Adrenal gland (tissue), 19 donors: ENCODE measurements around the gene SLC1A6. TPM values are rescaled to one million over a fixed set of nuclear protein-coding genes. Genes with fewer than 3 reads are reported as not detected.
A peak's percentile ranks its signal among the peaks of the same experiment; 100 is the strongest.

Experiments used
- DNase-seq, 7 donors: peaks; one replicate each; pipeline ENCODE4 v3.0.0-alpha.2; 2019 to 2020
- H3K27ac ChIP-seq, 5 donors: fragments of 200-600 bp; sonication (generic) in 4 of 5; 1 replicate in 3 of 5; 2 replicates in 2 of 5; pipeline versions ENCODE4 v1.5.1 to v1.8.0; 2016 to 2020; ENCODE audit warnings: mild to moderate bottlenecking in 1 of 5
- H3K27me3 ChIP-seq: fragments of 200-600 bp; 2 replicates; pipeline ENCODE4 v1.8.0; 2021
- H3K36me3 ChIP-seq, 2 donors: fragments of 200-600 bp; replicated peaks in 1 of 2; 1 replicate in 1 of 2; 2 replicates in 1 of 2; pipeline versions ENCODE4 v1.5.1 to v1.8.0; 2018 to 2022
- H3K4me1 ChIP-seq, 2 donors: fragments of 200-600 bp; replicated peaks in 1 of 2; 1 replicate in 1 of 2; 2 replicates in 1 of 2; pipeline versions ENCODE4 v1.5.1 to v1.8.0; 2018 to 2021
- H3K4me3 ChIP-seq, 4 donors: fragments of 200-600 bp; sonication (generic) in 3 of 4; one replicate each; pipeline ENCODE4 v1.5.1; 2016 to 2018
- H3K9me3 ChIP-seq, 3 donors: fragments of 200-600 bp; sonication (generic) in 1 of 3; replicated peaks in 1 of 3; 1 replicate in 2 of 3; 2 replicates in 1 of 3; pipeline versions ENCODE4 v1.5.1 to v1.8.0; 2016 to 2021
- POLR2A ChIP-seq, 2 donors: fragments of 450-650 bp; IDR thresholded peaks; one replicate each; pipeline ENCODE4 v1.6.1; 2017; ENCODE audit warnings: antibody characterized with exemption in 2 of 2, mild to moderate bottlenecking in 2 of 2, moderate library complexity in 1 of 2
- WGBS, 4 donors: extraction: QIAGEN DNeasy Blood & Tissue Kit in 2 of 4; methylation state at CpG; one replicate each; pipeline versions ENCODE4 v1.1.5 to v1.1.7; 2013 to 2017; 5-methylcytosine and 5-hydroxymethylcytosine counted together
- intact Hi-C, 2 donors: fragments of 100-400 bp; cut with DNase I; formaldehyde crosslinking; loops; one replicate each; pipeline versions ENCODE4 v1.14.1 to v1.15.0; 2022 to 2023
- long read RNA-seq, 10 donors: library from polyadenylated mRNA in 3 of 10; unstranded in 2 of 10; stranded (forward) in 1 of 10; transcript quantifications; one replicate each; pipeline ENCODE4 v2.0.0 and lab custom pipeline, GENCODE V29; 2021 to 2026
- polyA plus RNA-seq, 3 donors: library from polyadenylated mRNA; stranded (reverse); fragments of 200-250 nt in 2 of 3; fragments of 350-450 nt in 1 of 3; fragmentation: Illumina TruSeq in 1 of 3; extraction: RNeasy Lipid Tissue Mini Kit (QIAGEN cat#74804) in 1 of 3; gene quantifications; one replicate each; pipeline ENCODE4 v1.2.3, GENCODE V29; 2013 to 2014
- total RNA-seq, 9 donors: library from RNA; depleted of rRNA in 4 of 9; stranded (reverse); fragments of >200 nt in 4 of 9; fragments of 120-200 nt in 1 of 9; fragmentation: NEBNext Ultra II Directional in 1 of 9; extraction: Animal tissue kit (Norgen Biotek cat#: 25700) in 1 of 9; gene quantifications; one replicate each; pipeline versions ENCODE4 v1.1.0 to v1.2.4, GENCODE V29; 2013 to 2023
- TF ChIP-seq, protein P1 (sequence below), 6 experiments: fragments of 450-650 bp in 4 of 6; fragments of 200-600 bp in 2 of 6; sonication (generic) in 1 of 6; IDR thresholded peaks; 1 replicate in 5 of 6; 2 replicates in 1 of 6; pipeline versions ENCODE4 v1.5.1 to v1.8.0; 2016 to 2021; ENCODE audit warnings: antibody characterized with exemption in 6 of 6, mild to moderate bottlenecking in 2 of 6, moderate library complexity in 1 of 6
- donor health status: healthy with polysubstance abuse.
- donor health status: Bipolar disorder and iron deficiency.
- donor health status: DM: yes; HTN: yes; CAD: no.
- donor health status: DM: no; HTN: no; CAD: no.
- donor health status: DM: no; HTN: no; CAD: no.
- donor health status: DM: yes; HTN: yes; CAD: no.

SLC1A6 gene
- under 1 TPM in 1 of 9 donors, not detected in 8; 0.11 TPM for total RNA-seq
- polyA plus RNA-seq: not detected
- long read RNA-seq, donor 1: 0 reads
- long read RNA-seq, donor 2: 0 reads
- long read RNA-seq, donor 3: 0 reads
- long read RNA-seq, donor 4: 0 reads
- long read RNA-seq, donor 5: 0 reads
- long read RNA-seq, donor 6: 0 reads
- long read RNA-seq, donor 7: 0 reads
- long read RNA-seq, donor 8: 0 reads
- long read RNA-seq, donor 9: 0 reads
- long read RNA-seq, donor 10: 0 reads

DNA sequence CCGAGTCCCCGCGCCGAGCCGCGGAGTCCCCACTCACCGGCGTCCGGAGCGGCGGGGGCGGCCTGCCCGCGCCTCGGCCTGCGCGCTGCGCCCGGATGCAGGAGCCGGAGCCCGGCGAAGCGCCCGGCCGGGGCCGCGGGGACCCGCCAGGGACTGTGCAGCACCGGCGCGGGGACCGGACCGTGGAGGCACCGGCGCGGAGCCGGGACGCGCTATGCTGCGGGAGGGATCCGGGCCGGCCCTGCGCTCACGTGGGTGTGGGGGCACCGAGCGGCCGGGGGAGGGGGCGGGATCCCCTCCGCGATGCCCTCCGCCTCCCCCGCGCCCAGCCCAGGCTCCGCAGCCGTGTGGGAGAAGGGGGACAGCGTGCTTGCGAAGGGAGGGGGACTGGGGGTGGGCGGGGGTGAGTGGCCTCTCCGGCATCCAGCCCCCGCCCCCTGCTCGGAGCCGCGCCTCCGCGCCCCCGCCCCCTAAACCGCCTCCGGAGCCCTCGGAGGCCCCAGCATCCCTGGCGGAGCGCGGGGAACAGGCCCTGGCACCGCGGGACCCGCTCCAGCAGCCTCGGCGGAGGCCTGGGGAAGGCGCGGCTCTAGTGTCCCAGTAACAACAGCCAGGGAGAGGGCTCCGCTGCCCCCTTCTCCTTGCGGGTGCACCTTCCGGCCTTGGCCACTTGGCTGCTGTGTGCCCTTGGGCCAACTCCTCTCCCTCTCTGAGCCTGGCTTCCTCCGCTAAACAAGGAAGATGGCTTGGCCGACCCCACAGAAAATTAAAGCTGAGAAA is at the start of gene SLC1A6:
Gene SLC1A6 (minus strand): TSS at position 389 of the 780 bp plus-strand sequence. CDS start 6,954 bp downstream, outside the sequence.
- WGBS, 4 donors: 0 to 8% (median 2%) methylated on average over 2 to 84 of the region's 84 CpGs
- no peak for TF ChIP-seq POLR2A (IDR thresholded peaks at IDR 0.05)
- TF ChIP-seq, protein P1, sequence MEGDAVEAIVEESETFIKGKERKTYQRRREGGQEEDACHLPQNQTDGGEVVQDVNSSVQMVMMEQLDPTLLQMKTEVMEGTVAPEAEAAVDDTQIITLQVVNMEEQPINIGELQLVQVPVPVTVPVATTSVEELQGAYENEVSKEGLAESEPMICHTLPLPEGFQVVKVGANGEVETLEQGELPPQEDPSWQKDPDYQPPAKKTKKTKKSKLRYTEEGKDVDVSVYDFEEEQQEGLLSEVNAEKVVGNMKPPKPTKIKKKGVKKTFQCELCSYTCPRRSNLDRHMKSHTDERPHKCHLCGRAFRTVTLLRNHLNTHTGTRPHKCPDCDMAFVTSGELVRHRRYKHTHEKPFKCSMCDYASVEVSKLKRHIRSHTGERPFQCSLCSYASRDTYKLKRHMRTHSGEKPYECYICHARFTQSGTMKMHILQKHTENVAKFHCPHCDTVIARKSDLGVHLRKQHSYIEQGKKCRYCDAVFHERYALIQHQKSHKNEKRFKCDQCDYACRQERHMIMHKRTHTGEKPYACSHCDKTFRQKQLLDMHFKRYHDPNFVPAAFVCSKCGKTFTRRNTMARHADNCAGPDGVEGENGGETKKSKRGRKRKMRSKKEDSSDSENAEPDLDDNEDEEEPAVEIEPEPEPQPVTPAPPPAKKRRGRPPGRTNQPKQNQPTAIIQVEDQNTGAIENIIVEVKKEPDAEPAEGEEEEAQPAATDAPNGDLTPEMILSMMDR (IDR thresholded peaks at IDR 0.05): no peak
- DNase-seq: no peak
- no peaks in the 10 kb centered on the region for H3K9me3 ChIP-seq
- H3K36me3 ChIP-seq: no peaks in the 10 kb centered on the region
- intact Hi-C loops: no loop called here
- no peak within 1 kb of the TSS for H3K27ac ChIP-seq
- H3K4me1 ChIP-seq: no peaks in the 10 kb centered on the region
- H3K27me3 ChIP-seq: peaks cover 30% of the 10 kb centered on the region
- no peak within 1 kb of the TSS for H3K4me3 ChIP-seq

- no peak for DNase-seq
- H3K9me3 ChIP-seq: no peaks in the 10 kb centered on the region
- TF ChIP-seq POLR2A (IDR thresholded peaks at IDR 0.05): no peak
- TF ChIP-seq, protein P1 (IDR thresholded peaks at IDR 0.05): no peak
- no peaks in the 10 kb centered on the region for H3K4me1 ChIP-seq
- WGBS, 4 donors: 69 to 84% (median 77%) methylated on average over 4 to 5 of the region's 5 CpGs
- H3K27ac ChIP-seq: no peak overlapping the region
- H3K4me3 ChIP-seq: no peak overlapping the region
- H3K36me3 ChIP-seq: no peaks in the 10 kb centered on the region
- peaks cover 6% of the 10 kb centered on the region for H3K27me3 ChIP-seq
- intact Hi-C loops: no loop called here
Observed at GRCh38 chr19:15028490-15028889, 48.8 kb upstream of the SLC1A6 start.

- H3K4me3 ChIP-seq: no peak overlapping the region
- DNase-seq: peak in 3 of 7 donors; percentile 8 to 27 (median 19)
- no peaks in the 10 kb centered on the region for H3K4me1 ChIP-seq
- intact Hi-C loops: no loop called here
- peaks cover 14% of the 10 kb centered on the region for H3K27me3 ChIP-seq
- TF ChIP-seq, protein P1 (IDR thresholded peaks at IDR 0.05): peak in 3 of 6 experiments; percentile 10 to 25 (median 20)
- TF ChIP-seq POLR2A (IDR thresholded peaks at IDR 0.05): no peak
- H3K36me3 ChIP-seq: no peaks in the 10 kb centered on the region
- WGBS, 4 donors: 16 to 37% (median 27%) methylated on average over 2 of the region's 2 CpGs
- no peak overlapping the region for H3K27ac ChIP-seq
- no peaks in the 10 kb centered on the region for H3K9me3 ChIP-seq
Observed at GRCh38 chr19:15025217-15025616, 45.6 kb upstream of the SLC1A6 start.

DNA sequence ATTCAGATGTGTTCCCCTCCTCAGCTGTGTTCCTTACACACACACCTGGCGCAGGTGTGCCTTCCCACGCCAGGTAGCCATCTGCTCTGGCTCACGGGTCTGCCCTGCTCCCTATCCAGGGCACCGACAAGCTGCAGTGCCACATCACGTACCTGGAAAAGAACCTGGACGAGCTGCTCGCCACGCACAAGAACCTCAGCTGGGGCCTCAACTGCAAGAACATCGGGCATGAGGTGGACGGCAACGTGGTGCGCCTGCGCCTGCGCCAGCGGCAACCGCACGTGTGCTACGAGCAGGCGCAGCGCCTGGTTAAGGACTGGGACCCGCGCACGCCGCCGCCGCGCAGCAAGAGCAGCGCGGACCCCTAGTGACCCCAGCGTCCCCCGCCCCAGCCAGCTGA is 43.1 kb upstream of the SLC1A6 start:
- Histone ChIP-seq H3K36me3 (no peaks in the 10 kb centered on the region), H3K4me1 (no peaks in the 10 kb centered on the region), H3K4me3 (no peak overlapping the region), H3K9me3 (no peaks in the 10 kb centered on the region), H3K27me3 (peaks cover 14% of the 10 kb centered on the region), H3K27ac (no peak overlapping the region)
- DNase-seq: no peak
- intact Hi-C loops: no loop called here
- WGBS, 4 donors: 14 to 42% (median 24%) methylated on average over 6 to 31 of the region's 31 CpGs
- no peak for TF ChIP-seq POLR2A (IDR thresholded peaks at IDR 0.05)
- TF ChIP-seq, protein P1 (IDR thresholded peaks at IDR 0.05): no peak
